ENCODE measurements around the gene FAM124A.

DNA sequence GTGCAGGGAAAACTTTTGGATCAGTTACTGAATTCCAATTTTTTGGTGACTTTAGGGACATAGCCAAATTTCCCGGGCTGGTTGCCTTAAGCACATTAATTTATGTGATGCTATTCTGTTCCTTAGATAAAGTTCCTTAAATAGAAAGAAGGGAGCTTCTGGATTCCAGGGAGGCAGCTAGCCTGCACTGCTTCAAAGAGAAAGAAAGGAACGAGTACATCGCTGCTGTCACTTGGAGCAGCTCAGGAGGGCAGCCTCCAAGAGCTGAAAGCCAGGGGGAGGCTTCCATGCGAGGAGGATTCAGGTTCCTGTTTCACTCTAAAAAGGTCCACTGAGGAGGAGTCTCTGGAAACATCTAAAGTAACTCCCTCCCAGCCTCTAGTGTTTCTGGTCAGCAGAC lies 55.7 kb downstream of the FAM124A start:
- TF ChIP-seq, protein P1, sequence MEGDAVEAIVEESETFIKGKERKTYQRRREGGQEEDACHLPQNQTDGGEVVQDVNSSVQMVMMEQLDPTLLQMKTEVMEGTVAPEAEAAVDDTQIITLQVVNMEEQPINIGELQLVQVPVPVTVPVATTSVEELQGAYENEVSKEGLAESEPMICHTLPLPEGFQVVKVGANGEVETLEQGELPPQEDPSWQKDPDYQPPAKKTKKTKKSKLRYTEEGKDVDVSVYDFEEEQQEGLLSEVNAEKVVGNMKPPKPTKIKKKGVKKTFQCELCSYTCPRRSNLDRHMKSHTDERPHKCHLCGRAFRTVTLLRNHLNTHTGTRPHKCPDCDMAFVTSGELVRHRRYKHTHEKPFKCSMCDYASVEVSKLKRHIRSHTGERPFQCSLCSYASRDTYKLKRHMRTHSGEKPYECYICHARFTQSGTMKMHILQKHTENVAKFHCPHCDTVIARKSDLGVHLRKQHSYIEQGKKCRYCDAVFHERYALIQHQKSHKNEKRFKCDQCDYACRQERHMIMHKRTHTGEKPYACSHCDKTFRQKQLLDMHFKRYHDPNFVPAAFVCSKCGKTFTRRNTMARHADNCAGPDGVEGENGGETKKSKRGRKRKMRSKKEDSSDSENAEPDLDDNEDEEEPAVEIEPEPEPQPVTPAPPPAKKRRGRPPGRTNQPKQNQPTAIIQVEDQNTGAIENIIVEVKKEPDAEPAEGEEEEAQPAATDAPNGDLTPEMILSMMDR (conservative IDR thresholded peaks at IDR 0.05): no peak
- no peak for TF ChIP-seq EZH2 (IDR thresholded peaks at IDR 0.05; ENCODE audit: low read depth)

Measured in PC-9 (cell line).